HPDE6-E6E7 (cell line): ENCODE results near the gene PKP4.

Source experiments
- DNase-seq: peaks from one replicate; pipeline ENCODE4 v3.0.0; 2011; ENCODE audit warnings: missing footprints; ENCODE audit errors: extremely low spot score

PKP4 gene

DNA sequence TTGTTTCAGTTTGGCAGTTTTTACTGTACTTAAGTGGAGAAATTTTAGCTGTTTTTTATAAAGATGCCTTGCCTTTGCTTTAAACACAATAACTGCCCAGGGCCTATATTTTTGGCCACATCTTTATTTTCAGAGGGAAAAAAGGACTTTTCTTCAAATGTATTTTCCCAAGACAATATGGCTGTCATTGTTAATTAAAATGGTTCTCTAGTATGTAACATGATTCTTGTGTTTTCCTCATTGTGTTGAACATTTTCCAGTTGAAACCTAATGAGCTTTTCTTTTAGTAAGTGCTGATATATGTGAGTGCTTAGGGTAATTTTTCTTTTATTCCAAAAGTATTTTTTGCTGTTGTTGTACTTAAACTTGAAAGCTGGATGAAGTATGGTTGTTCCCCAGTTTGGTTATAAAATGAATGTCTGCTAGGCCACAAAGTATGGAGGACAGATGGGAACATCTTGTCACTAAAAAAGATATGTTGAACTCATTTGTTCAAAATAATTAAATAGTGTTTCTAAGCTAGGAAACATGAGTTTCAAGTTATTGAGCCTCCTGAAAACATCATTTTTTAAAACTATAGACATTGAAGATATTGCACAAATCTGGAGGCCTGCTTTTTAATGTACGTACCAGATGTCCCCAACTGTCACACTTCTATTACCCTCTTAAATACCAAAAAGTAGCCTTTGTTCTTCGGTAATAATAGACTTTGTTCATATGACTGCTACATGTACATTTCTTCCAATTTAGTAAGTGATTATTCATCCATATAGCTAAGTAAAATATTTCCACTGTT, 190.9 kb downstream of the PKP4 start:
- no peak for DNase-seq

DNA sequence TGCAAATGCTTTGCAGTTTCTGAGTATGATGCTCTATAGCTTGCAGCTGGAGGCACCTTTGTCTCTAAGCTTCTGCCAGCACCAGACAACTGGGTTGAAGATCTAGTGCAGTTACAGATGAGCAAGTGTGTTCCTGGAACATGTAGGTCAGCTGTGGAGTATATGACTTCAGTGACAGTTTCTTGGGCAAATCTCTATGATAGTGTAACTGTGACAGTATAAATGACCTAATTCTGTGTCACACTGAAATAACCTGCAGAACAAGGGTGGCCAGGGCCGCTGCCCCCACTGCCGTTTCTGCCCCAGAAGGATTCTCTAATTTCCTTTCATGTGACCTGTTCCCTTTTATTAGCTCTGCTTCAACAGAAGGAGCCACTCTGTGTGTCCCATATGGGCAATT, 193.1 kb downstream of the PKP4 start:
- DNase-seq, result no peak

DNA sequence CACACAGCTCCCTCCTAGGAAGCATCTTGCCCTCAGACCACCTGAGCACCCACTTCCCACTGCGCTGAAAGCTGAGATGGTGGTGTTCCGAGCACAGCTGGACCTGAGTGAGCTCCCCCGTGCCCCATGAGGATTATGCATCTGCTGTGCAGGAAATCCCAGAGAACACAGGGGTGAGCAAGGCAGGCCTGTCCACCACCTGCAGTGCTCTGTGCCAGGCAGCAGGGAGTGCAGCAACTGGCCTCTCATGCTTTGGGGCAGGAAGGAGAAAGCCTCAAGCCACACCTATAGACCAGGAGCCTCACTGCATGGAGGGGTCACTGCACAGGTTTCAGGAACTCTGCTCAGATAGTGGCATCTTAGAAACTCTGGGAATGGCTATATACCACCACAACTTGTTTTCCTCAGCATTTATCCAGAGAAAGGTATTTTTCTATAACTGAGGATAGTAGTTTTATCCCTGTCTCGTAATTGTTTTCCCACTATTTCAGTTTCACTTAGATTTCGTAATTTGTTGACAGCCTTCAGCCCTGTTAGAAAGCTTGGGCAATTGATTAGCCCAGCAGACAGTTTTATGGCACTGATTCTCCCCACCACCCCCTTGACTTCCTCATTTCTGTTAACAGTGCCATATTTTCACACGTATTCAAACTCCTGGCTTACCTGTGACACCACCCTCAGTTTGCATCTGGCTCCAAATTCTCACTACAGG, 194.1 kb downstream of the PKP4 start:
- DNase-seq, result no peak

- DNase-seq, result no peak
Measured at GRCh38 chr2:158651358-158652057, 194.8 kb downstream of the PKP4 start.

DNA sequence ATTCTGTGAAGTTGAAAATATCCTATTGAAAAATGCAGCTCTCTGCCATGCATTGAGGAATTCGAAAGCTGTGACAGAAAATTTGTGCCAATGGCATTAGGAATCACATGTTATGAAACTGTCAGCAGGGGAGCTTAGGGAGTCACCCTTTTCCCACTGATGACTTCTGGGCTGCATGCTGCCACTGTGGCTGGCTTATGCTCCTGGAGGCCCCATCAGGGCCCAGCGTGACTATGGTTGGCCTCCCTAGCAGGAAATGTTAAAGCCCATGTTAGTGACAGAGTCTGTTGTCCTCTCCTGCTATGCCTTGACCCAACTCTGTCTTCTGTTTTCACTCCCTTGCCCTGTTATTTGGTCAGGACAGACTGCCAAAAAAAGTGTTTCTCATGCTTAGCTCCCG, 198.9 kb downstream of the PKP4 start:
- no peak for DNase-seq

- no peak for DNase-seq
Measured at GRCh38 chr2:158656492-158657229, 199.9 kb downstream of the PKP4 start.

GRCh38 chr2:158658396-158658795, 201.6 kb downstream of the PKP4 start:
- no peak for DNase-seq

- DNase-seq, result no peak
Measured at GRCh38 chr2:158659483-158659882, 202.7 kb downstream of the PKP4 start.

DNA sequence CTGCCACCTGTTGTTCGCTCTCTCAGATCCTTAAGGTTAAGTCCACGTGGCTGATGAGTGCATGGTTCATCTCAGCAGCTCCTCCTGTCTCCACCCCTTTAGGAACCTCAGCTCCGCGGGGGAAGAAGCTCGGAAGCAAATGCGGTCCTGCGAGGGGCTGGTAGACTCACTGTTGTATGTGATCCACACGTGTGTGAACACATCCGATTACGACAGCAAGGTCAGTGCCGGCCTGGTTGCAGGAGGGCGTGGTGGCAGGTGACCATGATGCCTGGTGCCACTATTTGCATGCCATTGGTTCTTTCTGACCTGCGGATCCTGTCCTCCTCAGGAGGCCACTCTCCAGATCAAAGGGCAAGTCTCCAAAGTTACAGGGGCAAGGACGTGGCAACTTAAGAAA, 204.5 kb downstream of the PKP4 start:
- DNase-seq, result no peak

DNA sequence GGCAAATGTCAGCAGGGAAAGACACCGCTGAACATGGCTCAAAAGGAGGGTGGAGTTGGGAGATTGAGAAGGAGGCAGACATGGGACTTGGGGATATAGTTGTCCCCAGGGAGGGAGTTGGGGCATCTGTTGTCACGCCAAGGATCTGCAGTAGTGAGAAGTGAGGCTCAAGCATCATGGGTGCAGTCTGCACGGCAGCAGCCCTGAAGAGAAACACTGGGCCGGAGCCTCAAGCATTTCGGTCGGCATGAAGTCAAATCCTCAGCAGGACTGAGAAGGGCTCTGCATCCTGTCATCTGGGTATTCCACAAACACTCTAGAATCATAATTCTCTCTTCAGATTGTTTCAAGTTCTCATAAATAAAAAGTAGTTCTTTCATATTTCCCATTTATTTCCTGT, 205.7 kb downstream of the PKP4 start:
- DNase-seq, result no peak

- DNase-seq, result no peak
Measured at GRCh38 chr2:158663796-158664195, 207.0 kb downstream of the PKP4 start.

- no peak for DNase-seq
Measured at GRCh38 chr2:158664987-158665386, 208.2 kb downstream of the PKP4 start.

DNA sequence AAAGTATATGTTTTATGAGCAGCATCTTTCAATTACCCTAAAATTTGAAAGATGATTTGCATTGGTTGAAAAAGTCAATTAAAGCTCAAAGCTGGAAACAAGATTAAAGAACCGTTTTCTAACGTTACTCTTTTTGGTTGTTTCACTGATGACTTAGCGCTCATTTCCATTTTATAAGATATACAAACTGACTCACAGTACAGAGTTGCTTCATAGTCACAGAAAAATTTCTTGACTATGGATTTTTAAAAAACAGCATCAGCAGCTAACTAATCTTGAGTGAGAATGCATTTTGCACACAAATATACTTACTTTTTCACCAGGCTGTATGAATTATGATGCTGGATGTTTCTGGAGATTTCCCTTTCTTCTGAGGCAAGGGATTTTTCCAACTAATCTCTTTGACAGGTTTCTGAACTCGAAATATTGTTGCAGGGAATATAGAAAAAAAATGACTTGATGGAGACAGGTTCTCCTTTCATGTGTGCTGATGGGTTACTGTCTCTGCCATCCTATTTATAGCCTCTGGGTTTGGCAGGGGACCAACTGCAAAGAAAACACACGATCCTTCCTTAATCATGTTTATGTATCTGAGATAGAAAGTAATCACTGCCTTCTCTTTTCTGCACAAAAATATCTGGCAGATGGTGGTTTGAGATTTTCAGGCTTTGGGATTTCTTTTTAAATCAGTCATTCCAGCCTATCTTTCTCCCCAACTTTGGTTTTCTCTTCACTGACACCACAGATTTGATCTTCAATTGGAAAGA, 209.0 kb downstream of the PKP4 start:
- no peak for DNase-seq

DNA sequence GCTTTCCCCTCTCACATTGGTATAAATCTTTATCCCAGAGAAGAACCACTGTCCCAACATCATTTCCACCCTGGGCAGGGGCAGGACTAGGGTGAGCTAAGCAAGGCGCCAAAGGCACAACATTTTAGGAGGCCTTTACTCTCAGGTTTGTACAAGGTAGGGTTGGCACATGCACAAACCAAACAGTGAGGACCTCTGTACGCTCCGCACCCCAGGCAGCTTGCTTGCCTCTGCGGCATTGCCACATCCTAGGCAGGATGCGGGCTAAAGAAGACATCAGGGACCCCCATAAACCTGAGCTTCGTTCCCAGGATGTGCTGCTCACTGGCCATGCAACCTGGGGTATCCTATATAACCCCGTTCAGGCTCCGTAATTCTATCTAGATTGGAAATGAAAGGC, 210.2 kb downstream of the PKP4 start:
- no peak for DNase-seq

DNA sequence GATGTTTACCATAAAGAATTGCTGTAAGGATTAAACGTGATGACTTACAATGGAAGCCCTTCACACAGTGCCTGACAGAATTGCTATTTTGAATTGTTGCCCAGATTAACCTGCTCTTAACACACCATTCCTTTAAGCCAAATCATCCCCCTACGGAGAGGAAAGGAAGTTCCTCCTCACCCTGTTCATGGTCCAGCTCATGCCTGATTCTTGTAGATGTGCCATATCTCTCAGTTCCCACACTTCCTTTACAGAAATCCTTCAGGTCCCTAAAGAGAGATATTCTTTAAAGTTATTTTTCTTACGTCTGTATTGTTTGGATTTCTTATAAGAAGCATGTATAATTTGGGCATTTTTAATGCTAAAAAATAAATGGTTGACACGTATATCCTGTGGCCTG, 210.8 kb downstream of the PKP4 start:
- DNase-seq, result no peak

GRCh38 chr2:158668001-158668765, 211.4 kb downstream of the PKP4 start:
- DNase-seq, result no peak

- no peak for DNase-seq
Measured at GRCh38 chr2:158670292-158670691, 213.5 kb downstream of the PKP4 start.

DNA sequence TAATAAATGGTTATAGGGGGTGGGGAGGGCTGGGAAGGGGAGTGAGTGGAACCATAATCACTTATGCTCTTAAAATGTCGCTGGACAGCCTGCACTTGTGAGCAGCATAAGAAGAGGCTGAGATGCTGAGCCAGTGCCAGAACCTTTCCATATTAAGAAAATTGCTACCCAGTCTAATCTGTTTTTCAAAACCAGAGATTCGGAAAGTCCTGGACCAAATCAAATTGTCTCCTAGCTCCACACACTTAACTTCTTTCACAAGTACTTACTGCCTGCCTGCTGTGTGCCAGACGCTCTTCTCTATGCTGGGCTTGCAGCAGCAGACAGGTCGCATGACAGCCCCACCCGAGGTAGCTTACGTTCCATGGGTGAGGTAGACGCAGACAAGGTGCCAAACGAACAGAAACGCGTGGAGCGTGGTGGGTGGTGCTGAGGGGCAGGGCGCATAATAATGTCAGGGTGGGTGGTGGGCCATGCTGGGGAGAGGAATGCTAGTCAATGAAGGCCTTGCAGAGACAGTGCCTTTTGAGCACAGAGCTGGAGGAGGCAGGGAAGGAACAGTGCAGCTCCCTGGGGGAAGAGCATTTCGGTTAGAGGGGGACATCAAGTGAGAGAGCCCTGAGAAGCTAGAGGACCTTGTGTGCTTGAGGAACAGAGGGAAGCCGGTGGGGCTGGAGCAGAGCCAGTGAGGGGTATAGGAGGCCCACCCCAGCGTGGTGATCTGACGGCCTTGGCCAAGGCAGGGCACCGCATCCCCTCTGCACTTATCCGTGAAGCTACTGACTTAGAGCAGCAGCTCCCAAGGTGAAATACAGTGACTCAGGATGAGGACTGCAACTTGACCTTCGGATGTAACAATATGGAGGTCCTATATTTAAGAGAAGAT, 214.9 kb downstream of the PKP4 start:
- DNase-seq, result no peak

GRCh38 chr2:158676295-158676694, 219.5 kb downstream of the PKP4 start:
- no peak for DNase-seq

- no peak for DNase-seq
Measured at GRCh38 chr2:158676696-158677095, 219.9 kb downstream of the PKP4 start.
